ENCODE measurements around the gene TBC1D2B.

TBC1D2B gene

GRCh38 chr15:78071383-78071782, 6.1 kb downstream of the TBC1D2B start:
- DNase-seq = no peak

DNA sequence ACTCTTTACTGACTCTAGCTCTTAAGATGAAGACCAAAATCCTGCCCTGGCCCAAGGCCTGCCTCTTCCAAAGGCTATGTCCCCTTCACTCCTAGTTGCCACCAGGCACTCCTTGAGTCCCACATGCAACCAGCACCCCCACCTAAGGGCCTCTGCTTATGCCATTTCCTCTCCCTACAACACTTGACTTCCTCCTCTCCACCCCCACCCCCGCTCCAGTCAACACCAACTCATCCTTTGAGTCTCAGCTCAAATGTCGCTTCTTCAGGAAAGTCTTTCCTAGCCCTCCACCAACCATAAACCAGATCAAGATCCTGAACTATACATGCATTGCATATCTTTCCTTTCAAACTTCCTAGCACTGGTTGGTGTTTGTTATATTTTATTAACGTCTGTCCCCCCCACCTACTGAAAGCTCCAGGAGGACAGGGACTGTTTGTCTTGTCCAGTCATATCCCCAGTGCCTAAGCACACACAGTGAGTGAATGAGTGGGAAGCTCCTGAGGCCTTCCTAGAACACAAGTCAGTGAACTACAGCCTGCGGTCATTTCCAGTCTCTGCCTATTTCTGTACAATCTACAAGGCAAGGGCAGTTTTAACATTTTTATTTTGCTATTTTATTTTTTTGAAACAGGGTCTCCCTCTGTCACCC, 7.3 kb downstream of the TBC1D2B start:
- no peak for DNase-seq

GRCh38 chr15:78069462-78070029, 8.0 kb downstream of the TBC1D2B start:
- no peak for DNase-seq

DNA sequence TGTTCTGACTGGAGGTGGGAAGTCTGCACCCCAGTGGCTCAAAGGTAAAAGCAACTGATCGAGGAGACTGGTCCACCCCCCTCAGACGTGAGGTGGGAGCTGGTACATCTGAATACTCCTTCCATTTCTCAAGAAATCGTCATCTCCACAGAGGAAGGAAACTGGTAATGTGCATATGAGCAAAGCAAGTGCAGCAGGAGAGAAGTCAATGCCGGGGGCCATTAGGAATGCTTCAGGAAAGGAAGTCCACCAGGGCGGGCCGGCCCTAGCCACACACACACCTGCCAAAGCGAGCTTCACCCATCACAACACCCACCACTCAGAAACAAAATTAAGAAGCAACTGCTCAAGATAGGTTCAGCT, 8.5 kb downstream of the TBC1D2B start:
- no peak for DNase-seq

DNA sequence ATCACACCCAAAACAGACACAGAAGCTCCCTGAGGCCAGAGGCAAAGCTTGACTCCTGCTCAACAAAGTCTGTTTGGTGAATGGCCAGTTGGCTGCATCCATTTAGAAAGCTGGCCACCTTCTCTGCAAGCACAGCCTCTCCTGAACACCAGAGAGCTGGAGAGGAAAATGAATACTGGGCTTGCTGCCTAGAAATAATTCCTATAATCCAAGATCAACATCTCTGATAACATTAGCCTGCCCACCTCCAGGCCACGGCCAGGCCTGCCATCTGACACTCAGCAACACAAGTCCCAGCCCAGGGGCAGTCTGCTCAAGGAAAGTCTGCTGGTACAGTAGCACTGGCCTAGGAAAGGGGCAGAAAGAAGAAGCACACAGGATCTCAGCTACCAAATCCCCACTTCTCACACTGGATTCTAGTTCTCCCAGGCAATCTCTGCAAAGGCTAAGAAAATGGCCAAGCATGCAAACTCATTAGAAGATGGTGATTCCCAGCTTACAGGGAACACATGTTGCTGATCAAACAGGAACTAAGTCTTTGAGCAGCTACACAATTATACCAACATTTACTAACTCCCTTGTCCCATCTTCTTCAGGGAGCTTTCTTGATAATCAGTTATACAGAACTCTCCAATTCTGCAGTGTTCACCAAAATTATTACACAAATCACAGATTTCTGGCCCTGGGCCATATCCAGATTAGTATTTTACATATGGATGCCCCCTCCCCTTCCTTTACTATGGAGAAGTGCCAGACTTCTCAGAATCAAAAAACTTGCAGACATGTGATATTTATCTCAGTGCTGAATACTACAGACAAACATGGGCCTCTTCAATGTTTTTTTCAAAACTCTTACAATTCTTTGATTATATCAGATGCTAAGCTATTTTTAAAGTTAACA, 9.9 kb downstream of the TBC1D2B start:
- DNase-seq = no peak

GRCh38 chr15:78065973-78066946, 11.3 kb downstream of the TBC1D2B start:
- DNase-seq = no peak

GRCh38 chr15:78065284-78065872, 12.1 kb downstream of the TBC1D2B start:
- no peak for DNase-seq

DNA sequence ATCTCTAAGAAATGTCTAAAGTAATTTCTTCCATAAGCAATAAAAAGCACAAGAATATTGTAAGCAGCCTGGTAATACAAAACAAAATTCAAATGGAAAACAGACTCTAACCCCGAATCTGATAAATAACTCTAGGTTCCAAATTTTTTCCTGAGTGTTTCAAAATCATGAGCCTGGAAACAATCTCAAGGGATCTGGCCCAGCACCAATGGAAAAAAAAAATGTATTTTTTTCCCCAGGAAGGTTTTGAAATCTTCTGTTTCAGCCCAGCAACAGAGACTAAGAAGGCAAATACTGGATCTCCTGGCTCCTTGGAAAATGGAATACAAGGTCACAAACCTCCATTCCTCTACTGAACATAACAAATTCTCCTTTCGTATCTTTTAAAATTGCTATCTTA, 13.0 kb downstream of the TBC1D2B start:
- DNase-seq = no peak

DNA sequence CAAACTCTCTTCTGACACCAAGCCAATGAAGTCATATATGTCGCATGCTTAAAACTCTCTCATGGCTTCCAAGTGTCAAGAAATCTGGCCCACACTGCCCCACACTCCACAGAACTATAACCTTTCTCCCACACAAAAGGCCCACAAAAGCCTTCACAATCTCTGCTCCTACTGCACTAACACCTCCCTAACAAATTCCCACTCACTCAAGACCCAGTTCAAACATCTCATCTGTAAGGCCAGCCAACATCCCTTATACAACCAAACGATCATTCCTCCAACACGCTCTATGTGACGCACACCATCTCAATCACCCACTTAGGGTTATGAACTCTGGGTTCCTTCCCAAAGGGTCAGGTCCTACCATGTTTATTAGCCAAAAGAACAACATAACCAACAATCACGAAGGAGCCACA, 13.5 kb downstream of the TBC1D2B start:
- no peak for DNase-seq

DNA sequence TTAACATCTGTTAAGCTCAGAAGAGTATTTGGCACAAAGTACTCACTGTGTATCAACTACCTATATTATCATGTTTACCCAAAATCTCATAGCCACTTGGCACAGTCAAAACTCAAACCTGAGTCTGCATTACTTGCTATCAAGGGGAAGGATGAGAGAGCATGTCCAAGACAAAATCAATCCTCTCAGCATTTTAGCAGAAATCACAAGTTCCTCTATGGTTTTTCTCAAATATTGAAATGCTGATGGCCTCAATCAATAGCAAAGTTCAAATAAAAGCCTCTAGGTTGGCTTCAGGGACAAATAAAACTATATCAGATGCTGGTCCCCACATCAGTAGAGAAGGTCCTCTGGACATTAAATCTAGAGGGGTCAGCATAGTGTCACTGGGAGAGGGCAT, 14.3 kb downstream of the TBC1D2B start:
- no peak for DNase-seq

- DNase-seq = no peak
Observed at GRCh38 chr15:78061963-78062427, 15.5 kb downstream of the TBC1D2B start.

- DNase-seq = no peak
Observed at GRCh38 chr15:78060232-78060631, 17.3 kb downstream of the TBC1D2B start.

GRCh38 chr15:78059110-78059839, 18.2 kb downstream of the TBC1D2B start:
- DNase-seq = no peak

- no peak for DNase-seq
Observed at GRCh38 chr15:78058401-78058935, 19.0 kb downstream of the TBC1D2B start.

DNA sequence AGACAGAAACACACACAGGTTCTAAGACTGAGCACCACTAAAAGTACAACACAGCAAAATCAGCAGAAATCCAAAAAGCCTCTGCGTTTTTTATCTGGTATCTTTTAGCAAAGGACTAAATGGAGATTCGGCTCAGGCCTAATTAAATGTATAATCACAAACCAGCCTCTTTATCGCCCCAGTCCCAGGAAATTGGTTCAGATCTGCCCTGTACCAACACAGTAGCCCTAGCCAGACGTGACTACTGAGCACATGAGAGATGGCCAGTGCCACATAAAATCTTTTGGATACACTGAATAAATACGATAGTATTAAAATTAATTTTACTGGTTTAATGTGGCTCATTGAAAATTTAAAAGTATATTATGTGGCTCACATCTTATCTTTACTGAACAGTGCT, 19.7 kb downstream of the TBC1D2B start:
- DNase-seq = no peak

- DNase-seq = no peak
Observed at GRCh38 chr15:78056714-78057269, 20.7 kb downstream of the TBC1D2B start.

DNA sequence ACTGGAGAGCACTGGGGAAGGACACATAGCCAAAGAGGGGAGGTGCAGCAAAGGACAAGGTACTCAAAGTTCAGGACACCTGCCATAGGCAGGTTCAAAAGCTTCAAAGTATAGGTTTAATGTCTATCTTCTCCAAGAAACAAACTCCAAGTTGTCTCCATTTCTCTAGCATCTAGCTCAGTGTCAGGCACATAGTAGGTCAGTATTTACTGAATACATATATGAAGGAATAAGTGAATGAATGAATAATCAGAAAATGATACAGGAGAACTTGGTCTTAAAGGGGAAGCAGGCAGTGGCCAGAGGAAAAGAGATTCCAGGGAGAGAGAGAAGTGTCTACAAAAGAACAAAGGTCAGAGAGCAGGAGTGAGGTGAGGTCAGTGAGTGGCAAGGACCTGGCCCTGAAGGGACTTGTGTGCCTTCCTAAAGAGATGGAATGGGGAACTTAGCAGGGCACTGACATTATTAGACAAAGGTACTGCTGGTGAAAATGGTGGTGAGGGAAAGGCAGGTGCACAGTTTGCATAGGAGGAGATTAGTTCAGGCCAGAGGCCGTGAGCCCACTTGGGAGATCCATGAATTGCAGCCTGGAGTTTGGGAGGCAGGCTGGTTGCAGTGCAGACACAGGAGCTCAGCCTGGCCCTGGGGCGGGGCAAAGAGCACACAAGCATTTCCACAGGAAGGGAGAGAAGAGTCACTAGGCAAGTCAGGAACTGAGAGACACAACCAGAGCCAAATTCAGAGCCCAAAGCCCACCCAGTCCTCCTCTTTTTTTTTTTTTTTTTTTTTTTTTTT, 21.4 kb downstream of the TBC1D2B start:
- DNase-seq = no peak

- no peak for DNase-seq
Observed at GRCh38 chr15:78054966-78055365, 22.5 kb downstream of the TBC1D2B start.

- no peak for DNase-seq
Observed at GRCh38 chr15:78054518-78054917, 23.0 kb downstream of the TBC1D2B start.

GRCh38 chr15:78052545-78052944, 25.0 kb downstream of the TBC1D2B start:
- DNase-seq = no peak

Data from NCI-H1417 treated with DMSO at 0.1 percent for 48 hours (cell line).